Measurements from ENCODE around the gene WDR70.
"Not testable (repeated sequence)": the region's sequence is repeated elsewhere in the genome, so short reads cannot be mapped to it uniquely, and the experiment has no call there.

The WDR70 gene

DNA sequence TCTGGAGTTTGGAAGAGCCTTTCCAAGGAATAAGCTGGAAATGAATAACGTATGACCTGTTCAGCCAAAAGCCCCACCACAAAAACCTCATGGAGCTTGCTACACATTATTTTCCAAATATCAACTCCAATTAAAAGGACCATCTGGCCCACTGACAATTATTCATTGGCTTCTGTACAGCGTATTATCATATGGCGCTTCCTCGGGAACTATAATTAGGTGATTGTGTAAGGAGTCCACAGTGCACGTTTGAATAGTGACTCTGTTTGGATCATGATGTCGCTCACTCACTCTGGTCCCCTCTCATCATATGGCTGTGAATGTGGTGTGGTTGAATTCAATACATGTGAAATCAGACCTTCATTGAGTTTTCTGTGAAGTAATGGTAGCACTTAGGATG lies 408.6 kb downstream of the WDR70 start:
- no peak for DNase-seq (ENCODE audit: low read depth in 3 of 3, low spot score in 1 of 3)

DNA sequence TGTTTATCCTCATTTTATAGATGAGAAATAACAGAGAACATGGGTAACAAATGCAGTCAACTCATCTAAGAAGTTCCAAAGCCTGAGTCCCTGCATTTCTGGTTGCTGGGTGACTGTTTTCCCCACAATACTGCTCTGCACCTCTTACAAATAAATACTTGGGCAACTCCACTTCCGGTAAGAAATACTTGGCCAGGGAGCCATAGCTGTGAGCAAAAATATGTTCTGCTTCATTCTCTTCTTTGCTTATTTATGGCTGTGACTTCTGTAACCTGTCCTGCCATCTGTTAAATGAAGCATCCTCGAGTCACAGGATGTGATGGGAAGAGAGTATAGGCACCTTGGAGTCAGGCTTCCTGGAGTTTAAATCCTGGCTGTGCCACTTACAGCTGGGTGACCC lies 410.9 kb downstream of the WDR70 start:
- no peak for DNase-seq (ENCODE audit: low read depth in 3 of 3, low spot score in 1 of 3)

DNA sequence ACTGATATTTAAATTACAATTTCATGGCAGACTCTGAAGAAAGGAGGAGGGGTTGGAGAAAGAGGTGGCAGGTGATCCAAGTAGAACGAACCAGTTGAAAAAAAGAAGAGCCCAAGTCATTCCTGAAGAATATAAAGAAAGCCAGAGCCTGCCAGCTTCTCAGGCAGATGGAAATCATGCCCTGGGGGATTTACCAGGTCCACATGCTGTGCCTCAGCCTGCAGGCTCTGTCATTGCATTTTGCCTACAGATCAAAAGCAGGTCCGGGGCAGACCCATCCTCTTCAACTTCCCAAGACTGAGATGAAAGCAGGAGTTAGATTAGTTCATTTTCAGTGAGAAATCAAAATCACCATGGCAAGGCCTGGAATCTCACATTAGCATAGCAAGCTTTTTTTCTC lies 412.2 kb downstream of the WDR70 start:
- DNase-seq (ENCODE audit: low read depth in 3 of 3, low spot score in 1 of 3), result no peak

DNA sequence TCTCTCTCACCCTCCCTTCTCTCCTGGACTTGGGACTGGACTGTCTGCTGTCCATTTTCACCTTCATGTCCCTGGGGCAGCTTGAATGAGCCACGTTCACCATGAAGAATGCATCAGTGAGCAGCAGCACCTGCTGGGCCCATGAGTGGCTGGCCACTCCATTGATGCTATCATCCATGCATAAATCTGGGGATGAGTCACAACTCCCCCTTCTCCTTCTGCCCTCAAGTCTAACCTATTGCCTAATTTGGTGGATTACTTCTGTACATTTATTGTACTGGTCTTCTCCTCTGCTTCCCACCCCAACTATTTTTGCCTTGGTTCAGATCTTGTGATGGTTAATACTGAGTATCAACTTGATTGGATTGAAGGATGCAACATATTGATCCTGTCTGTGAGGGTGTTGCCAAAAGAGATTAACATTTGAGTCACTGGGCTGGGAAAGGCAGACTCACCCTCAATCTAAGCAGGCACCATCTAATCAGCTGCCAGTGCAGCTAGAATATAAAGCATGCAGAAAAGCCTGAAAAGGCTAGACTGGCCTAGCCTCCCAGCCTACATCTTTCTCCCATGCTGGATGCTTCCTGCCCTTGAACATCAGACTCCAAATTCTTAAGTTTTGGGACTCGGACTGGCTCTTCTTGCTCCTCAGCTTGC lies 414.0 kb downstream of the WDR70 start:
- DNase-seq (ENCODE audit: low read depth in 3 of 3, low spot score in 1 of 3), result no peak

DNA sequence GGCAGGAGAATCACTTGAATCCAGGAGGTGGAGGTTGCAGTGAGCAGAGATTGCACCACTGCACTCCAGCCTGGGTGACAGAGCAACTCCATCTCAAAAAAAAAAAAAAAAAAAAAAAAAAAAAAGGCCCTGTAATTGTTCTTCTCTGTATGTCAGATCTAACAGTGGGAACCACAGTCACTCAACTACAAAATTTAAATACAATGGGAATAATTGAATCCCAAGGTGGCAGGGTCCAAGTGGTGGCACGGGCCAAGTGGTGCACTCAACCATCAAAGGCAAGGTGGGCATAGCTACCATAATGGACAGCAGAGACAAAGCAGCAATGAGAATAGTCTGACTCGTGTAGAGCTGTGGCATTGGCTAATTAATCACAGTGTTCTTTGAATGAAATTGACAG lies 416.2 kb downstream of the WDR70 start:
- DNase-seq (ENCODE audit: low read depth in 3 of 3, low spot score in 1 of 3), result not testable (repeated sequence)

DNA sequence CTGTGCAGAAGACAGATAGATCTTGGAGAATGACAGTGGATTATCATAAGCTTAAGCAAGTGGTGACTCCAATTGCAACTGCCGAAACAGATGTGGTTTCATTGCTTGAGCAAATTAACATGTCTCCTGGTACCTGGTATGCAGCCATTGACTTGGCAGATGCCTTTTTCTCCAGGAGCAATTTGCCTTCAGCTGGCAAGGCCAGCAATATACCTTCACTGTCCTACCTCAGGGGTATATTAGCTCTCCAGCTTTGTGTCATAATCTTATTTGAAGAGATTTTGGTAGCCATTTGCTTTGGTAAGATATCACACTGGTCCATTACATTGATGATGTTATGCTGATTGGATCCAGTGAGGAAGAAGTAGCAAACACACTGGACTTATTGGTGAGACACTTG lies 417.3 kb downstream of the WDR70 start:
- not testable (repeated sequence) for DNase-seq (ENCODE audit: low read depth in 3 of 3, low spot score in 1 of 3)

GRCh38 chr5:37799865-37800421 lies 420.8 kb downstream of the WDR70 start:
- no peak for DNase-seq (ENCODE audit: low read depth in 3 of 3, low spot score in 1 of 3)

DNA sequence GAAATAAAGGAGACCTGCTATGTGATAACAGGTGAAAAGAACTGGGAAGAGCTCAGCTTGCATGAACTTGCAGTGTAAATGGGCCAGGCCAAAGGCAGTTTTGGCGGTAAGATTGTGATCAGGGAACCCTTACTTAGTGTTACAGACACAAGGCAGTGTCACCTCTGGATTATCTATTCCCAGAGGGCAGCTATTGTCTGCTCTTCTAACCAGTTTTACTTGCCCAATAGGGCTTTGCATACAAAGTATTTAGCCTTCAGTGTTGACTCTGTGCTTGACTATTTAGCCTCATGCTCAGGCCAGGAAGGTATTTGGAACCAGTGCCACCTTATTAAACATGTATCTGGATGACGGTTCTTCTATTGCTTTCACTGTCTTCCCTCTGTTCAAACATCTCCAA lies 422.4 kb downstream of the WDR70 start:
- DNase-seq (ENCODE audit: low read depth in 3 of 3, low spot score in 1 of 3), result no peak

Measured in stimulated activated CD4-positive, alpha-beta T cell treated with anti-CD3 and anti-CD28 coated beads, TNF-alpha, amount 100 ng/mL, for 1 hour (primary cell).